NOMO-1 treated with dmso at 0.1 percent for 144 hours (cell line): Measurements from ENCODE around the gene PACSIN2.
"Not testable (repeated sequence)": the region's sequence is repeated elsewhere in the genome, so short reads cannot be mapped to it uniquely, and the experiment has no call there.

Experiments
- DNase-seq: peaks from one replicate; lab custom pipeline; 2025; ENCODE audit not compliant: unreplicated experiment; lab: John Stamatoyannopoulos, UW

PACSIN2 gene

GRCh38 chr22:42928969-42929837, 85.7 kb downstream of the PACSIN2 start:
- peak; percentile 15 for DNase-seq

GRCh38 chr22:42927966-42928365, 87.0 kb downstream of the PACSIN2 start:
- no peak for DNase-seq

- no peak for DNase-seq
These were observed 88.2 kb downstream of the PACSIN2 start for GRCh38 chr22:42926768-42927167.

GRCh38 chr22:42926104-42926503, 88.8 kb downstream of the PACSIN2 start:
- no peak for DNase-seq

GRCh38 chr22:42925598-42925997, 89.4 kb downstream of the PACSIN2 start:
- peak; percentile 21 for DNase-seq

- DNase-seq = not testable (repeated sequence)
These were observed 89.9 kb downstream of the PACSIN2 start for GRCh38 chr22:42925031-42925430.

- DNase-seq = no peak
These were observed 90.5 kb downstream of the PACSIN2 start for GRCh38 chr22:42924436-42924835.

GRCh38 chr22:42922374-42923191, 92.4 kb downstream of the PACSIN2 start:
- no peak for DNase-seq

GRCh38 chr22:42920101-42920820, 94.7 kb downstream of the PACSIN2 start:
- no peak for DNase-seq

- no peak for DNase-seq
These were observed 95.8 kb downstream of the PACSIN2 start for GRCh38 chr22:42919199-42919598.

GRCh38 chr22:42918500-42918899, 96.4 kb downstream of the PACSIN2 start:
- peak; percentile 3 for DNase-seq

- DNase-seq = not testable (repeated sequence)
These were observed 97.6 kb downstream of the PACSIN2 start for GRCh38 chr22:42917358-42917757.

- DNase-seq = no peak
These were observed 98.8 kb downstream of the PACSIN2 start for GRCh38 chr22:42915980-42916765.

GRCh38 chr22:42914511-42915076, 100.4 kb downstream of the PACSIN2 start:
- DNase-seq = no peak

GRCh38 chr22:42913874-42914510, 101.0 kb downstream of the PACSIN2 start:
- no peak for DNase-seq

- peak; percentile 52 for DNase-seq
These were observed 102.9 kb downstream of the PACSIN2 start for GRCh38 chr22:42912059-42912458.

- no peak for DNase-seq
These were observed 104.6 kb downstream of the PACSIN2 start for GRCh38 chr22:42910221-42910942.

- DNase-seq = no peak
These were observed 105.4 kb downstream of the PACSIN2 start for GRCh38 chr22:42909363-42910058.

- DNase-seq = no peak
These were observed 106.6 kb downstream of the PACSIN2 start for GRCh38 chr22:42908374-42908746.
